GM18511 (cell line): ENCODE measurements around the gene NMNAT3.
"Not testable (repeated sequence)": the region's sequence is repeated elsewhere in the genome, so short reads cannot be mapped to it uniquely, and the experiment has no call there.

ENCODE experiments used
- ATAC-seq: cut with Tn5 transposase; IDR thresholded peaks from one replicate; pipeline ENCODE4 v1.9.1; 2021; ENCODE audit warnings: mild to moderate bottlenecking, moderate library complexity; ENCODE audit not compliant: unreplicated experiment

The NMNAT3 gene

GRCh38 chr3:139639662-139640061, 38.1 kb downstream of the NMNAT3 start:
- ATAC-seq = no peak

GRCh38 chr3:139638518-139638917, 39.3 kb downstream of the NMNAT3 start:
- no peak for ATAC-seq

- ATAC-seq = no peak
Measured at GRCh38 chr3:139636511-139636910, 41.3 kb downstream of the NMNAT3 start.

DNA sequence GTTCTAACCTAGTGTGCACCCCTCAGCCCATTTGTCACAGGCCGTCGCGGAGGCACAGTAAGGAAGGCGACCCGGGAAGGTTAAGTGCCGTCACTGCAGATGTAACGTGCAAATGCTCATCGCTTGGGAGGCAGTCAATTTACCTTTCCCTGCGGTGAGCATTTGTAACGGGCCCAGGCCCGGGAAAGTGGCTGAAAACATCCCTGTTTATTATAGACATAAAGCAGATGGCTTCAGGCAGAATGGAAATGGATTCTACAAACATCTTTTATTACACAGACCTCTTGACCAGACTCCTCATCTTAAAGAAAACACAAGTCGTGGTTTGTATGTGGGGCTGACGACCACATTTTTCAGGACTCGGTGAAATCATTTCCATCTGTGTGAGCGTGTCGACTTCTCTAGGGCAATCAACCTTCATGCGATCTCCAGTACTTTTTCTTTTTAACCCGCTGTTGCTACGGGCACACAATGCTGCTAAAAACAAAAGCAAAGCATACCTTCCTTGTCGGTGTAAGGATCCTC, 43.6 kb downstream of the NMNAT3 start:
- ATAC-seq = no peak

DNA sequence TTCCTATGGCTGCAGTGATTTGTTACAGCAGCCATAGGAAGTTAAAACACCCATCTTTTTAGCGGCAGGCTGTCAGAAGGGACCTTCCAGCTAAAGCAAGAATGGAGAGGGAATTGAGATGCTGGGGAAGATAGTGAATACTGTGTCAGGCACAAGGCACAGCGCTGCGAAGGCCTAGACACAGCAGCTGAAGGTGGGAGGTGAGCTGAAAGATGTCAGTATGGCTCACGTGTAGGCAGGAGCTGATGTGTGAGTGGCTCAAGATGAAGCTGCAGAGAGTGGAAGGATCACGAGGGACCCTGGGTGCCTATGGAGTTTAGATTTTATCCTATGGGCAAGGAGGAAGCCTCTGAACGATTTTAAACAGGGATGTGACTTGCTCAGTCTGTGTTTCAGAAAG, 44.3 kb downstream of the NMNAT3 start:
- ATAC-seq = no peak

DNA sequence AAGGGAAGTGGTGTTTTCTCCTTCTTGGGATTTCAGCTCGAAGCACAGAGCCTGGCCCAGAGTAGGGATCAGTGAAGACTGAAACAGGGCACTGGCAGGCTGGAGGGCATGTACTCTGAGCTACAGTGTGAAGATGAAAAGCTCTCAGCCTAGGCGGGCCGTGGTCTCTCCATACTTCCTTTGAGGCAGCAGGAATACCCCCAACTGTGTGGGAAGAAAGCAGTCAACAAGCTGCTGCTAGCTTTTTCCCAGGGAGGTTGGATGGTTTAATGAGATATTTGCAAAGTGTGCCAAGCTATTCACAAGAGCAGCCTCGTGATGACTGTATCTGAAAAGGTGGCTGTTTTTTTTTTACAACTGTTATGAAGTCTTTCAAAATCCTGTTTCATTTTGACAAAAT, 47.2 kb downstream of the NMNAT3 start:
- no peak for ATAC-seq

DNA sequence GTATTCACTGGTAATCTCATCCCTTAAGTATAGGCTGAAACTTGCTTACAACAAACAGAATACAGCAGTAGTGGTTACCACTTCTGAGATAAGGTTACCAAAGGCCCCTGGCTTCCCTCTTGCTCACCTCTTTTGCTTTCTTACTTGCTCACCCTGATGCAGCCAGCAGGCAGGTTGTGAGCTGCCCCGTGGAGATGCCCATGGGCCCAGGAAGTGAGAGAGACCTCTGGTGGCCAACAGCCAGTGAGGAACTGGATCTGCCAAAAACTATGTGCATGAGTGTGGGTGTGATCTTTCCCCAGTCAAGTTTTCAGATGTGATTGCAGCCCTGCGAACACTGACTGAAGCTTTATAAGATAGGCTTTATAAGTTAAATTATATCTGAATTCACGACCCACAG, 48.7 kb downstream of the NMNAT3 start:
- no peak for ATAC-seq

GRCh38 chr3:139627759-139628158, 50.0 kb downstream of the NMNAT3 start:
- ATAC-seq = no peak

- no peak for ATAC-seq
Measured at GRCh38 chr3:139620438-139620837, 57.3 kb downstream of the NMNAT3 start.

DNA sequence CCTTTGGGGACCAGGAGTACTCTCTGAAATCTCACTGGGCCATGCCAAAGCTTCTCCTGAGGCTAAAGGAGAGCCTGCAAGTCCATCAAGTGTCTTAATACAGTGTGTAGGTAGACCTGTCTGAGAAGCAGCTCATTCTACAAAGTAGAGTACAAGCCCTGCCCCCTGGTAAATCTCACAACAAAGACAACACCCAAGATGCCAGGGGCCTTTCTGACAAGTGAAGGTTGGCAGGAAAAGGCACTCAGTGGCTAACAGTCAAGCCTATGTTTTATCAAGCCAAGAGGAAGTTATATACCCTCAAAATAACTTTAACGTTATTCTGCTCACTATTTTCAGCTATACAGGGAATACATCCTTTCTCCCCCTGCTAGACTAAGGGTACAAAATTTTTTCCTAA, 58.3 kb downstream of the NMNAT3 start:
- ATAC-seq = no peak

DNA sequence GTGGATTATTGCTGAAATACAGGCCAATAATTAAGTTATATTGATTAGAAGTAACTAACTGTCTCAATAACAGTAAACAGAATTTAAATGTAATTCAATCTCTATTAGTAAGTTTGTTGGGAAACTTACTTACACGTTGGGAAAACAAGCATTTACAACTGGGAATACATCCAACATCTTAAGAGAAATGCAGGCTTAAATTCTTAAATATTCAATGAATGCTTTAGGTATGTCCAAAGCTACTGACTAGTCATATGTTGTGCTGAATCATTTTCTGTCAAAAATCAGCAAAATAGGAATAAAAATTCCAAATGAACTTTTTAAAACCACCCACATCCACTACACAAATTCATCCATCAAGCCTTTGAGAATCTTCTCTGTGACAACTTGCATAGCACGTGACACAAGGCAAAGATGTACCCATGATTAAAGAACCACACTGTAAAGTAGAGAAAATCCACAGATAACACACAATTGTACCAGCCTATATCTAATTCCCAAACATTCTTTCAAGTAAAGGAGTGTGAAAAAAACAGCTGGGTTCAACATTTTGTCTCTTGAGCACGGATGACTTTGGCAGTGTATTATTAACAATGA, 60.0 kb downstream of the NMNAT3 start:
- no peak for ATAC-seq

GRCh38 chr3:139611528-139611927, 66.2 kb downstream of the NMNAT3 start:
- ATAC-seq = no peak

DNA sequence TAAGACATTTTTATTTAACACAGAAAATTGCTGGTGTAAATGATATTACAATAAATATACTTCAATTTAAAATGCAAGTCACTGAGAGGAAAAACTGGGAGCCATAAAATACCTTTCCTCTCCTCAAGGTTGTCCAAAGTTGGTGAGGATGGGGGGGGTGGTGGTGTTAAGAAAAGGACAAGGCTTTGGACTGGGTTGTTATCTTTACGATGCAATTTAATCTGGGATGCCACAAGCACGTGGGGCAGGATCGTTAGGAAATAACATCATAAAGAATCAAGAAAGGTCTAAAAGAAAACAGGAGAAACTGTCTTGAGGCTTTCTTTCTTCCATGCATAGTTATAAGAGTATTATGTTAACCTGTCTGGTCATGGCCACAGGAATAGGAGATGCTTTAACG, 66.9 kb downstream of the NMNAT3 start:
- no peak for ATAC-seq

DNA sequence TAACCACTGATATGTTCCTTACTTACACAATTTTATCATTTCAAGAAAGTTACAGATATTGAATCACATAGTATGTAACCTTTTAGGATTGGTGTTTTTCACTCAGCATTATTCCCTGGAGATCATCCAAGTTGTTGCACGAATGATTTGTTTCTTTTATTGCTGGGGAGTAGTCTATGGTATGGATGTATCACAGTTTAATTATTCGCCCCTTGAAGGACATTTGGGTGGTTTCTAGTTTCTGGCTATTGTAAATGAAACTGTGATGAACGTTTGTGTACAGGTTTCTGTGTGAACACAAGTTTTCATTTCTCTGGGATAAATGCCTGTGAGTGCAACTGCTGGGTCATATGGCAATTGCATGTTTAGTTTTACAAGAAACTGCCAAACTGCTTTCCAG, 68.8 kb downstream of the NMNAT3 start:
- ATAC-seq = no peak

DNA sequence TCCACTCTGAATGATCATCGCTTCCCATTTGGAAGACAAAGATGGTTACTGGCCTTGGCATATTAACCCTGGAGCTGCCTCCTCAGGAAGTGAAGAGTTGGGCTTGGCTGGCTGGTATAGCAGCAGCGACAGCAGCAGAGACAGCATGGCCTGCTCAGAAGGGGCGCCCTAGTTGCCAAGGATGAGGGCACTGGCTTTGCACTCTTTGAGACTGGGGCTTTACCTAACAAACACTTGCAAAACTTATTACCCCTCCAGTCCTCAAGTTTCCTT, 69.7 kb downstream of the NMNAT3 start:
- ATAC-seq = no peak

- ATAC-seq = no peak
Measured at GRCh38 chr3:139607257-139608107, 70.3 kb downstream of the NMNAT3 start.

DNA sequence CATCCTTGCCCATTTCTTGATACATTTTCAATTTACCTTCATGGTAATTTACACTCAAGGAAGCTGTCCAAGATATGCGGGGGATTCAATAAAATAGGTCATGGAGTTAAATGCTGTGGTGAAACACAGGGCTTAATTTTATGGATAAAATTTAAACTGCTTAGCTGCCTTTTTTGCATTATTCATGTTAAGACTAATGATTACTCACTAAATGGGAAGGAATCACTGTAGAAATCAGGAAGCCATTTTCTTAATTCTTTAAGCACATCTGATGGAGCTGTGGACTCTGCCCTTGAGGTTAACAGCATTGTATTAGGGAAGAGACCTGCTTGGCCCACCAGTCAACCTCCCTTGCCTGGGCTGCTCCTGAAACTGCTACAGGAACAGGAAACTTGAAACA, 75.8 kb downstream of the NMNAT3 start:
- ATAC-seq = no peak

DNA sequence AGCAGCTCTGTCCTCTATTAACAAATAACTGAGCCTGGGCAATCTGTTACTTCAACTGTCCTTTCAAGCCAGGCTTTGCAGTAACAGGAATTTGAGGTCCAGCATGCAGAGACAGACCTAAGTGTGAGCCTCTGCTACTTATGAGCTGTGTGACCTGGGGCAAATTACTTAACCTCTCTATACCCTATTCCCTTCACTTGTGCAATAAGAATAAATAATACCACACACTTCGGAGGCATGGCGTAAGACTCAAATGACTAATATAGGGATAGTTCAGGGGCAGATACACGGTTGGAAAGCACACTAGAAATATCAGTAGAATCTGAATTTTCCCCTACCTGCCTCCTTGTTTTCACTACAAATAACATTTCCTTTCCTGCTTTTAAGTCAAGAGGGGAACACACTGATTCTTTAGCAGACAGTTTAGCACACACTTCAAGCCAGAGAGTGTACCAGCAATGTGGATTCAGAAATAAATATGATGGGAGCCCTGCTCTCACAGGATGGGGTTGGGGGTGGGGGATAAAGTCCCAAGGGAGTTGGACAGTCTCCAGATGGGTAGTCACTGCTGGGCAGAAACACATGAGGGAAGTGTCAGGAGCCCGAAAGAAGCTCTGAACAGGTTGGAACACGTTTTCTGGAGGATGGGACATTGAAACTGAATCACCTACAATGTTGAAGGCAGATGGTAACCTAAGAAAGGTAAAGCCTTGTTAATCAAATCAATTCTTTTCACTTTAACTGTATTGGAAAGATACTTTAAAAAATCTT, 76.4 kb downstream of the NMNAT3 start:
- no peak for ATAC-seq

- ATAC-seq = no peak
Measured at GRCh38 chr3:139597947-139598346, 79.8 kb downstream of the NMNAT3 start.

GRCh38 chr3:139591186-139591585, 86.6 kb downstream of the NMNAT3 start:
- ATAC-seq = not testable (repeated sequence)

DNA sequence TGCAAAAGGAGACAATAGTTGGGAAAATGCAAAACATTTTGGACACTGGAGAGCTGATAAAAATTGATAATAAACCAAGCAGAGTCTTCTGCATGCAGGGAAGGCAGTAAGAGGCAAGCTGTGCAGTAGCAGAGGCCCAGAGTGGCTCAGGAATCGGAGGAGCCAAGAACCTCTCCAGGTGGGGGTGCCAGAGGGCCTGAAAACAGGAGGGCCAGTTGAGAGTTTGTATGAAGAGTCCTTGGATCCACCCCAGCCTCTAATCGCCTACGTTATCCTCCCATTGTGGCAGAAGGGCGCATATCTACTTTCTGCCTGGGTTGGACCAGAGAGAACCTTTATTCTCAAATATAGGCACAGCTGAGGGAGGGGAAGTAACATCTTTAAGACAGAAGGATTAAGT, 89.3 kb downstream of the NMNAT3 start:
- ATAC-seq = no peak

- ATAC-seq = no peak
Measured at GRCh38 chr3:139587797-139588196, 90.0 kb downstream of the NMNAT3 start.
